Measurements from ENCODE around the gene WDR41.

- TF ChIP-seq CTCF (conservative IDR thresholded peaks at IDR 0.05; ENCODE audit: low read length), result no peak
- no peak for TF ChIP-seq EZH2phosphoT487 (IDR thresholded peaks at IDR 0.05; ENCODE audit: borderline replicate concordance)
These were observed 39.2 kb upstream of the WDR41 start for GRCh38 chr5:77531297-77531696.
